ENCODE data around the gene CCDC188.

GRCh38 chr22:20129747-20130014, 21.2 kb downstream of the CCDC188 start:
- TF ChIP-seq TCF7L2 (IDR thresholded peaks at IDR 0.05; ENCODE audit: low read depth, low read length), result no peak
- no peak for TF ChIP-seq CTCF (IDR thresholded peaks at IDR 0.05)
- no peak for TF ChIP-seq POLR2AphosphoS5 (IDR thresholded peaks at IDR 0.05; ENCODE audit: low read depth, low read length)
- TF ChIP-seq REST (IDR thresholded peaks at IDR 0.05; ENCODE audit: insufficient read depth in 1 of 2, low read depth in 2 of 2, low read length in 1 of 2), result no peak
